Activated CD8-positive, alpha-beta T cell treated with anti-CD3 and anti-CD28 coated beads for 36 hours (primary cell): ENCODE measurements around the gene IL16. TPM values are rescaled to one million over a fixed set of nuclear protein-coding genes. Genes with fewer than 3 reads are reported as not detected.
"Not testable (repeated sequence)": the region's sequence is repeated elsewhere in the genome, so short reads cannot be mapped to it uniquely, and the experiment has no call there.

Experiments
- ATAC-seq: fragments of 200-7000 bp; cut with Tn5 transposase; one replicate; pipeline ENCODE4 v1.10.0; 2021; ENCODE audit warnings: mild to moderate bottlenecking, moderate library complexity
- CTCF ChIA-PET: fragments of 350-600 bp; sonication (Branson Sonifier 250); formaldehyde crosslinking; loops from one replicate; lab custom pipeline; 2021; ENCODE audit warnings: antibody characterized with exemption; lab: Charles Lee
- POLR2A ChIA-PET: fragments of 350-600 bp; sonication (Branson Sonifier 250); formaldehyde crosslinking; loops from one replicate; lab custom pipeline; 2021; ENCODE audit warnings: antibody characterized with exemption; lab: Charles Lee
- DNase-seq: peaks from one replicate; pipeline ENCODE4 v3.0.0-alpha.2; 2020
- H3K27ac Mint-ChIP-seq: one replicate; pipeline ENCODE4 v1.8.0; 2021; ENCODE audit warnings: mild to moderate bottlenecking, mixed read lengths
- H3K27me3 Mint-ChIP-seq: one replicate; pipeline ENCODE4 v1.8.0; 2021; ENCODE audit warnings: mixed read lengths
- H3K36me3 Mint-ChIP-seq: one replicate; pipeline ENCODE4 v1.8.0; 2021; ENCODE audit warnings: low read depth, mixed read lengths
- H3K4me1 Mint-ChIP-seq: one replicate; pipeline ENCODE4 v1.8.0; 2021; ENCODE audit warnings: low read depth, mixed read lengths
- H3K4me3 Mint-ChIP-seq: one replicate; pipeline ENCODE4 v1.8.0; 2021; ENCODE audit warnings: mild to moderate bottlenecking, moderate library complexity, mixed read lengths
- H3K9me3 Mint-ChIP-seq: one replicate; pipeline ENCODE4 v1.8.0; 2021; ENCODE audit warnings: mixed read lengths
- CTCF ChIP-seq: fragments of 200-600 bp; IDR thresholded peaks from one replicate; pipeline ENCODE4 v1.8.0; 2022; ENCODE audit warnings: antibody characterized with exemption, mild to moderate bottlenecking
- intact Hi-C: fragments of 100-400 bp; cut with micrococcal nuclease; formaldehyde crosslinking; loops from one replicate; pipeline ENCODE4 v1.10.0; 2022
- total RNA-seq, 2 experiments: library from RNA; stranded (reverse); gene quantifications; one replicate each; pipeline ENCODE4 v1.2.3, GENCODE V29; 2021

Gene IL16
- total RNA-seq, 2 experiments from 2014 or later: 130 to 138 TPM

GRCh38 chr15:81339851-81340250 lies 143.2 kb downstream of the IL16 start:
- ATAC-seq (no peak), DNase-seq (no peak)
- ChIA-PET POLR2A (no interaction called here), CTCF (interaction anchor here (1.0 to 8.7 kb wide), 4 partner anchors 61 to 184 kb away, joined by 3 to 50 read pairs (median 6); no protein-coding TSS in a partner anchor)
- H3K4me3 Mint-ChIP-seq: no peak overlapping the region
- TF ChIP-seq CTCF: no peak
- intact Hi-C loops: no loop called here
- H3K27ac Mint-ChIP-seq: no peak overlapping the region
- no peaks in the 10 kb centered on the region for H3K9me3 Mint-ChIP-seq
- H3K27me3 Mint-ChIP-seq: no peaks in the 10 kb centered on the region
- H3K4me1 Mint-ChIP-seq: peaks cover 3% of the 10 kb centered on the region
- H3K36me3 Mint-ChIP-seq: no peaks in the 10 kb centered on the region

- POLR2A ChIA-PET: no interaction called here
Measured at GRCh38 chr15:81341351-81341750, 144.7 kb downstream of the IL16 start.

GRCh38 chr15:81343371-81343770 lies 146.7 kb downstream of the IL16 start:
- intact Hi-C loops: no loop called here
- Mint-ChIP-seq H3K4me1 (peaks cover 5% of the 10 kb centered on the region), H3K9me3 (no peaks in the 10 kb centered on the region), H3K27ac (no peak overlapping the region), H3K4me3 (no peak overlapping the region), H3K36me3 (no peaks in the 10 kb centered on the region), H3K27me3 (no peaks in the 10 kb centered on the region)
- DNase-seq (no peak), ATAC-seq (no peak)
- TF ChIP-seq CTCF: no peak
- POLR2A ChIA-PET: no interaction called here
- CTCF ChIA-PET: interaction anchor here (0.6 to 1.6 kb wide), 2 partner anchors 69 to 861 kb away, joined by 3 to 5 read pairs; no protein-coding TSS in a partner anchor

More at GRCh38 chr15:81341351-81341750, 144.7 kb downstream of the IL16 start:
- CTCF ChIA-PET: interaction anchor here (1.2 to 8.7 kb wide), 3 partner anchors 17 to 76 kb away, joined by 4 to 50 read pairs (median 4); partner anchors contain the start of gene STARD5
- Mint-ChIP-seq H3K4me3 (no peak overlapping the region), H3K4me1 (peaks cover 3% of the 10 kb centered on the region), H3K9me3 (no peaks in the 10 kb centered on the region), H3K36me3 (no peaks in the 10 kb centered on the region), H3K27me3 (no peaks in the 10 kb centered on the region), H3K27ac (no peak overlapping the region)
- DNase-seq: no peak
- no peak for ATAC-seq
- intact Hi-C loops: no loop called here
- TF ChIP-seq CTCF: no peak

- no peak overlapping the region for H3K4me3 Mint-ChIP-seq
- H3K27ac Mint-ChIP-seq: no peak overlapping the region
- H3K27me3 Mint-ChIP-seq: no peaks in the 10 kb centered on the region
- no peaks in the 10 kb centered on the region for H3K36me3 Mint-ChIP-seq
- CTCF ChIA-PET: no interaction called here
- POLR2A ChIA-PET: no interaction called here
- ATAC-seq (no peak), DNase-seq (no peak)
- TF ChIP-seq CTCF: no peak
- H3K9me3 Mint-ChIP-seq: no peaks in the 10 kb centered on the region
- intact Hi-C loops: no loop called here
- peaks cover 5% of the 10 kb centered on the region for H3K4me1 Mint-ChIP-seq
Measured at GRCh38 chr15:81346611-81347010, 149.9 kb downstream of the IL16 start.

- ChIA-PET POLR2A (no interaction called here), CTCF (interaction anchor here (1.1 kb wide), 1 partner anchor 82 kb away, joined by 3 read pairs; no protein-coding TSS in a partner anchor)
- no peaks in the 10 kb centered on the region for H3K27me3 Mint-ChIP-seq
- ATAC-seq (no peak), DNase-seq (no peak)
- H3K9me3 Mint-ChIP-seq: no peaks in the 10 kb centered on the region
- TF ChIP-seq CTCF: no peak
- H3K36me3 Mint-ChIP-seq: no peaks in the 10 kb centered on the region
- no peak overlapping the region for H3K27ac Mint-ChIP-seq
- no peak overlapping the region for H3K4me3 Mint-ChIP-seq
- intact Hi-C loops: no loop called here
- H3K4me1 Mint-ChIP-seq: peaks cover 5% of the 10 kb centered on the region
Measured at GRCh38 chr15:81347910-81348309, 151.2 kb downstream of the IL16 start.

GRCh38 chr15:81348691-81349090 lies 152.0 kb downstream of the IL16 start:
- ATAC-seq, DNase-seq, H3K4me3 Mint-ChIP-seq, H3K27ac Mint-ChIP-seq, POLR2A ChIA-PET, H3K36me3 Mint-ChIP-seq, H3K9me3 Mint-ChIP-seq, H3K27me3 Mint-ChIP-seq, intact Hi-C loops, H3K4me1 Mint-ChIP-seq: not testable (repeated sequence)
- CTCF ChIA-PET: interaction anchor here (1.1 kb wide), 1 partner anchor 82 kb away, joined by 3 read pairs; no protein-coding TSS in a partner anchor
